H1 (cell line): Measurements from ENCODE around the gene BMPR1A. TPM values are rescaled to one million over a fixed set of nuclear protein-coding genes. Genes with fewer than 3 reads are reported as not detected.

Experiments
- CTCF ChIA-PET: fragments of 300-600 bp; sonication (Branson Sonifier 250); formaldehyde crosslinking; loops from one replicate; lab custom pipeline; 2021; ENCODE audit not compliant: partially characterized antibody; lab: Charles Lee
- POLR2A ChIA-PET: fragments of 300-600 bp; sonication (Branson Sonifier 250); formaldehyde crosslinking; loops from one replicate; lab custom pipeline; 2021; ENCODE audit warnings: inconsistent platforms; ENCODE audit not compliant: partially characterized antibody; lab: Charles Lee
- DNase-seq, 2 experiments: peaks; one replicate each; pipeline versions ENCODE4 v3.0.0 to v3.0.0-alpha.2; 2010 to 2022; ENCODE audit warnings: low spot score in 2 of 2, low read depth in 1 of 2, mixed read lengths in 1 of 2
- FAIRE-seq: peaks from 2 replicates; lab custom pipeline; 2011; peaks lifted over from hg19 to GRCh38; lab: Jason Lieb, UNC
- H2AFZ ChIP-seq: 2 replicates; pipeline ENCODE4 v1.8.1; 2012; ENCODE audit warnings: low read length, inconsistent platforms
- H2AK5ac ChIP-seq: 2 replicates; pipeline ENCODE4 v1.6.1; 2013; ENCODE audit warnings: low read depth, low read length
- H2BK120ac ChIP-seq: replicated peaks from 2 replicates; pipeline ENCODE3; 2013; ENCODE audit warnings: low read depth, low read length, inconsistent platforms
- H2BK12ac ChIP-seq: 2 replicates; pipeline ENCODE4 v1.6.1; 2013; ENCODE audit warnings: low read depth, low read length
- H2BK15ac ChIP-seq: 2 replicates; pipeline ENCODE4 v1.6.1; 2013; ENCODE audit warnings: low read length
- H2BK20ac ChIP-seq: 2 replicates; pipeline ENCODE4 v1.6.1; 2013; ENCODE audit warnings: low read length
- H2BK5ac ChIP-seq: 2 replicates; pipeline ENCODE4 v1.6.1; 2013; ENCODE audit warnings: low read depth, low read length
- H3K14ac ChIP-seq: 2 replicates; pipeline ENCODE4 v1.6.1; 2013; ENCODE audit warnings: inconsistent platforms; ENCODE audit not compliant: insufficient read length
- H3K18ac ChIP-seq: 2 replicates; pipeline ENCODE4 v1.6.1; 2013; ENCODE audit warnings: low read length; ENCODE audit errors: extremely low read depth
- H3K23ac ChIP-seq: 2 replicates; pipeline ENCODE4 v1.6.1; 2013; ENCODE audit warnings: inconsistent platforms; ENCODE audit not compliant: insufficient read length
- H3K23me2 ChIP-seq: 2 replicates; pipeline ENCODE4 v1.6.1; 2013; ENCODE audit warnings: low read depth, low read length
- H3K27ac ChIP-seq: 2 replicates; pipeline ENCODE4 v1.6.1; 2011; ENCODE audit warnings: low read depth, low read length, inconsistent platforms
- H3K27me3 ChIP-seq, 4 experiments: replicated peaks in 1 of 4; 1 replicate in 1 of 4; 2 replicates in 3 of 4; pipeline versions ENCODE4 v1.6.1 to v1.8.1; 2011 to 2013; ENCODE audit warnings: low read length in 3 of 4, mild to moderate bottlenecking in 3 of 4, inconsistent platforms in 2 of 4, mixed read lengths in 2 of 4, moderate library complexity in 1 of 4; ENCODE audit not compliant: control insufficient read depth in 3 of 4, insufficient read depth in 3 of 4; ENCODE audit errors: extremely low read depth in 1 of 4
- H3K36me3 ChIP-seq, 4 experiments: 2 replicates each; pipeline versions ENCODE4 v1.6.1 to v1.8.1; 2011 to 2013; ENCODE audit warnings: mild to moderate bottlenecking in 4 of 4, low read length in 3 of 4, moderate library complexity in 2 of 4, control low read depth in 1 of 4, inconsistent platforms in 1 of 4; ENCODE audit not compliant: insufficient read depth in 4 of 4, control insufficient read depth in 2 of 4
- H3K4ac ChIP-seq: replicated peaks from 2 replicates; pipeline ENCODE3; 2013; ENCODE audit warnings: low read length, low read depth, mixed read lengths, inconsistent platforms; ENCODE audit not compliant: insufficient read length
- H3K4me1 ChIP-seq, 4 experiments: replicated peaks in 1 of 4; 1 replicate in 1 of 4; 2 replicates in 3 of 4; pipeline versions ENCODE4 v1.6.1 to v1.8.1; 2011 to 2013; ENCODE audit warnings: low read length in 3 of 4, inconsistent platforms in 2 of 4, mixed read lengths in 1 of 4; ENCODE audit not compliant: insufficient read depth in 4 of 4, control insufficient read depth in 3 of 4
- H3K4me2 ChIP-seq, 2 experiments: 2 replicates each; pipeline versions ENCODE4 v1.6.1 to v1.8.1; 2011 to 2013; ENCODE audit warnings: low read depth in 2 of 2, low read length in 2 of 2, control low read depth in 1 of 2, inconsistent platforms in 1 of 2, mild to moderate bottlenecking in 1 of 2; ENCODE audit not compliant: insufficient read depth in 1 of 2
- H3K4me3 ChIP-seq, 4 experiments: fragments of 200-600, 300-600 bp in 1 of 4; sonication (generic), shearing (Covaris generic), sonication (Bioruptor Twin) in 1 of 4; 2 replicates each; pipeline versions ENCODE4 v1.5.1 to v1.8.1; 2011 to 2016; ENCODE audit warnings: low read length in 4 of 4, low read depth in 3 of 4, control low read depth in 2 of 4, inconsistent platforms in 2 of 4, mild to moderate bottlenecking in 2 of 4, mixed read lengths in 1 of 4, moderate library complexity in 1 of 4; ENCODE audit not compliant: insufficient read depth in 2 of 4; ENCODE audit errors: extremely low read depth in 1 of 4
- H3K56ac ChIP-seq: replicated peaks from 2 replicates; pipeline ENCODE3; 2013; ENCODE audit warnings: low read depth, mild to moderate bottlenecking, mixed read lengths, low read length, inconsistent platforms; ENCODE audit not compliant: insufficient read length
- H3K79me1 ChIP-seq: 2 replicates; pipeline ENCODE4 v1.6.1; 2013; ENCODE audit warnings: low read depth, low read length, control low read depth
- H3K79me2 ChIP-seq, 2 experiments: 2 replicates each; pipeline versions ENCODE4 v1.6.1 to v1.8.1; 2012 to 2013; ENCODE audit warnings: low read length in 2 of 2, mild to moderate bottlenecking in 2 of 2, inconsistent platforms in 1 of 2; ENCODE audit not compliant: insufficient read depth in 2 of 2, control insufficient read depth in 1 of 2
- H3K9ac ChIP-seq, 4 experiments: replicated peaks in 1 of 4; 1 replicate in 1 of 4; 2 replicates in 3 of 4; pipeline versions ENCODE4 v1.6.1 to v1.8.1; 2011 to 2013; ENCODE audit warnings: low read depth in 3 of 4, low read length in 3 of 4, control low read depth in 2 of 4, mild to moderate bottlenecking in 2 of 4, moderate library complexity in 2 of 4, inconsistent platforms in 1 of 4; ENCODE audit errors: extremely low read depth in 1 of 4
- H3K9me3 ChIP-seq, 2 experiments: 2 replicates each; pipeline versions ENCODE4 v1.6.1 to v1.8.1; 2012 to 2013; ENCODE audit warnings: mild to moderate bottlenecking in 2 of 2, moderate library complexity in 2 of 2, control low read depth in 1 of 2, inconsistent platforms in 1 of 2, low read depth in 1 of 2, low read length in 1 of 2, mixed read lengths in 1 of 2; ENCODE audit not compliant: insufficient read depth in 2 of 2
- H4K20me1 ChIP-seq, 2 experiments: replicated peaks in 1 of 2; 2 replicates each; pipeline versions ENCODE3 to v1.8.1; 2011 to 2013; ENCODE audit warnings: inconsistent platforms in 2 of 2, low read length in 2 of 2, mild to moderate bottlenecking in 1 of 2; ENCODE audit not compliant: insufficient read depth in 2 of 2, control insufficient read depth in 1 of 2
- H4K5ac ChIP-seq: 2 replicates; pipeline ENCODE4 v1.6.1; 2013; ENCODE audit warnings: low read length, low read depth, mixed read lengths, inconsistent platforms; ENCODE audit not compliant: insufficient read length
- H4K8ac ChIP-seq: 2 replicates; pipeline ENCODE4 v1.8.0; 2013; ENCODE audit warnings: mild to moderate bottlenecking, moderate library complexity, low read length, inconsistent platforms; ENCODE audit not compliant: insufficient read depth; ENCODE audit errors: extremely low read depth
- H4K91ac ChIP-seq: replicated peaks from 2 replicates; pipeline ENCODE3; 2013; ENCODE audit warnings: low read length, mixed read lengths, inconsistent platforms; ENCODE audit not compliant: insufficient read length
- ATF2 ChIP-seq: IDR thresholded peaks from 2 replicates; pipeline ENCODE4 v1.6.1; 2012; ENCODE audit warnings: low read length, inconsistent platforms
- BACH1 ChIP-seq: IDR thresholded peaks from 2 replicates; pipeline ENCODE4 v1.6.1; 2012; ENCODE audit warnings: low read length, improper control_type of control experiment
- CEBPB ChIP-seq: IDR thresholded peaks from 2 replicates; pipeline ENCODE4 v1.6.1; 2012; ENCODE audit warnings: low read depth, low read length
- CTBP2 ChIP-seq: IDR thresholded peaks from 2 replicates; pipeline ENCODE4 v1.7.0; 2011; ENCODE audit warnings: borderline replicate concordance, mild to moderate bottlenecking, moderate library complexity, mixed read lengths, low read length; ENCODE audit not compliant: insufficient read depth, insufficient read length
- GTF2F1 ChIP-seq: IDR thresholded peaks from 2 replicates; pipeline ENCODE4 v1.6.1; 2012; ENCODE audit warnings: low read depth, low read length, improper control_type of control experiment, borderline replicate concordance
- KDM5A ChIP-seq: fragments of 200-600 bp; IDR thresholded peaks from 2 replicates; pipeline ENCODE4 v1.7.1; 2012; ENCODE audit warnings: mild to moderate bottlenecking, low read length, inconsistent platforms, mixed read lengths
- RAD21 ChIP-seq, 2 experiments: IDR thresholded peaks in 1 of 2; conservative IDR thresholded peaks in 1 of 2; 2 replicates each; pipeline ENCODE4 v1.6.1; 2011; ENCODE audit warnings: low read depth in 2 of 2, low read length in 2 of 2, improper control_type of control experiment in 1 of 2, inconsistent platforms in 1 of 2, mild to moderate bottlenecking in 1 of 2, moderate library complexity in 1 of 2
- TEAD4 ChIP-seq: IDR thresholded peaks from 2 replicates; pipeline ENCODE4 v1.6.1; 2012; ENCODE audit warnings: low read depth, low read length, inconsistent platforms, mixed read lengths
- WGBS, 2 experiments: shearing (Covaris generic) in 1 of 2; methylation state at CpG; one replicate each; pipeline versions ENCODE4 v1.1.6 to v1.1.7; 2013 to 2015; ENCODE audit warnings: low lambda C conversion rate in 2 of 2, mixed read lengths in 2 of 2, inconsistent platforms in 1 of 2, low coverage in 1 of 2, missing lambda C conversion rate in 1 of 2; ENCODE audit not compliant: insufficient replicate concordance in 2 of 2, insufficient coverage in 1 of 2, insufficient read length in 1 of 2; ENCODE audit errors: extremely low coverage in 1 of 2, missing lambda C conversion rate in 1 of 2; 5-methylcytosine and 5-hydroxymethylcytosine counted together
- polyA plus RNA-seq, 7 experiments: library from polyadenylated mRNA; depleted of rRNA in 3 of 7; stranded (reverse) in 5 of 7; unstranded in 2 of 7; fragments of >200 nt in 5 of 7; fragments of 200-250 nt in 2 of 7; gene quantifications; 1 replicate in 5 of 7; 2 replicates in 1 of 7; 4 replicates in 1 of 7; pipeline versions ENCODE4 v1.2.1 to v1.2.3, GENCODE V29; 2011 to 2013; ENCODE audit warnings: missing spikeins in 2 of 7, mixed read lengths in 2 of 7
- total RNA-seq: library from RNA; stranded (reverse); fragmentation: NEBNext Ultra II Directional; extraction: Animal tissue kit (Norgen Biotek cat#: 25700); gene quantifications from 2 replicates; pipeline ENCODE4 v1.2.1, GENCODE V29; 2021
- TF ChIP-seq, protein P1 (sequence below): IDR thresholded peaks from 2 replicates; pipeline ENCODE4 v1.6.1; 2011; ENCODE audit warnings: low read length, improper control_type of control experiment
- TF ChIP-seq, protein P2 (sequence below): IDR thresholded peaks from 2 replicates; pipeline ENCODE4 v1.6.1; 2012; ENCODE audit warnings: inconsistent platforms

Gene BMPR1A
- total and polyA plus RNA-seq, 2 of the 8 experiments (the other 6 are each of a cell fraction or from before 2014, with no cell fraction given) = 34.4 to 129 TPM

DNA sequence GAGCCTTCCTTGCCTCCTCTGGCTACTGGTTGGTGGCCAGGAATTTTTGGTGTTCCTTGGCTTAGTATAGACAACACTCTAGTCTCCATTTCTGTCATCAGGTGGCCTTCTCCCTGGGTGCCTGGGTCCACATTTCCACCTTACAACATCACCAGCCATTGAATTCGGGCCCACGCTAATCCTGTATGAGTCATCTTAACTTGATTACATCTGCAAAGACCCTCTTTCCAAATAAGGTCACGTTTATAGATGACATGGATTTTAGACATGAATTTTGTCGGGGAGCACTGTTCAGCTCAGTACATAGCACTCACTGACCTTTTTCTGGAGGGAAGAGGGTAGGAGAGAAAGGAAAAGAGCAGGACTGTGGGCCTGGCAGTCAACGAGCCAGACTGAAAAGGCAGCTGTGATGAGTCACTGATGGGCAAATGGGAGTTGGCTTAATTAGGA lies 161.6 kb downstream of the BMPR1A start:
- Histone ChIP-seq H3K4me1 (no peaks in the 10 kb centered on the region), H3K4me3 (no peak overlapping the region), H3K9ac (no peak overlapping the region), H3K14ac (no peak overlapping the region), H3K23ac (no peak overlapping the region), H3K27me3 (no peaks in the 10 kb centered on the region), H2BK120ac (no peak overlapping the region), H3K23me2 (no peaks in the 10 kb centered on the region), H4K5ac (no peak overlapping the region), H3K4me2 (no peak overlapping the region), H2BK20ac (no peak overlapping the region), H4K8ac (no peak overlapping the region), H3K4ac (no peak overlapping the region), H3K18ac (no peak overlapping the region), H4K20me1 (peaks cover 0 to 2% of the 10 kb centered on the region in 2 experiments), H3K79me2 (no peaks in the 10 kb centered on the region), H2BK15ac (no peak overlapping the region), H3K36me3 (peaks cover 25 to 77% (median 63%) of the 10 kb centered on the region in 4 experiments), H2BK12ac (no peak overlapping the region), H4K91ac (no peak overlapping the region), H3K27ac (no peak overlapping the region), H2AK5ac (no peak overlapping the region), H3K9me3 (no peaks in the 10 kb centered on the region), H3K79me1 (no peaks in the 10 kb centered on the region; the same call in 1 of the 2 replicates), H2BK5ac (no peak overlapping the region), H2AFZ (no peak overlapping the region), H3K56ac (no peak overlapping the region)
- WGBS, 2 experiments = 91% methylated on average over 5 of the region's 5 CpGs; no CpG with 5 or more reads in 1 of the 2 experiments
- no peak for FAIRE-seq
- DNase-seq = no peak
- POLR2A ChIA-PET = interaction anchor here (1.3 kb wide), 1 partner anchor 12 kb away, joined by 4 read pairs; no protein-coding TSS in a partner anchor
- CTCF ChIA-PET = interaction anchor here (1.0 to 1.5 kb wide), 7 partner anchors 9 to 206 kb away, joined by 3 to 5 read pairs (median 4); no protein-coding TSS in a partner anchor
- TF ChIP-seq TEAD4 (no peak), GTF2F1 (no peak), RAD21 (IDR thresholded peaks at IDR 0.05 in 1 of 2, conservative IDR thresholded peaks at IDR 0.05 in 1 of 2; ENCODE audit: low read depth in 2 of 2, low read length in 2 of 2) (no peak), CEBPB (no peak), KDM5A (no peak), CTBP2 (no peak), BACH1 (no peak), ATF2 (no peak)
- TF ChIP-seq, protein P1, sequence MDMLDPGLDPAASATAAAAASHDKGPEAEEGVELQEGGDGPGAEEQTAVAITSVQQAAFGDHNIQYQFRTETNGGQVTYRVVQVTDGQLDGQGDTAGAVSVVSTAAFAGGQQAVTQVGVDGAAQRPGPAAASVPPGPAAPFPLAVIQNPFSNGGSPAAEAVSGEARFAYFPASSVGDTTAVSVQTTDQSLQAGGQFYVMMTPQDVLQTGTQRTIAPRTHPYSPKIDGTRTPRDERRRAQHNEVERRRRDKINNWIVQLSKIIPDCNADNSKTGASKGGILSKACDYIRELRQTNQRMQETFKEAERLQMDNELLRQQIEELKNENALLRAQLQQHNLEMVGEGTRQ = no peak
- TF ChIP-seq, protein P2, sequence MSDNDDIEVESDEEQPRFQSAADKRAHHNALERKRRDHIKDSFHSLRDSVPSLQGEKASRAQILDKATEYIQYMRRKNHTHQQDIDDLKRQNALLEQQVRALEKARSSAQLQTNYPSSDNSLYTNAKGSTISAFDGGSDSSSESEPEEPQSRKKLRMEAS = no peak
